Astrocyte of the spinal cord (primary cell): ENCODE results near the gene NDUFS4.
"Not testable (repeated sequence)": the region's sequence is repeated elsewhere in the genome, so short reads cannot be mapped to it uniquely, and the experiment has no call there.

ENCODE experiments used
- DNase-seq: peaks from one replicate; pipeline ENCODE4 v3.0.0; 2011; ENCODE audit warnings: low read depth, low spot score
- H3K4me3 ChIP-seq: 2 replicates; pipeline ENCODE4 v1.5.1; 2011; ENCODE audit warnings: low read depth, mild to moderate bottlenecking, low read length, moderate library complexity
- in situ Hi-C: cut with HindIII; loops from 2 replicates; pipeline ENCODE4 v1.10.0; 2017; ENCODE audit warnings: low sequenced_read_pairs
- TF ChIP-seq, protein P1 (sequence below): IDR thresholded peaks from 2 replicates; pipeline ENCODE4 v1.5.1; 2012; ENCODE audit warnings: low read depth, mild to moderate bottlenecking, low read length, inconsistent platforms

Gene NDUFS4

DNA sequence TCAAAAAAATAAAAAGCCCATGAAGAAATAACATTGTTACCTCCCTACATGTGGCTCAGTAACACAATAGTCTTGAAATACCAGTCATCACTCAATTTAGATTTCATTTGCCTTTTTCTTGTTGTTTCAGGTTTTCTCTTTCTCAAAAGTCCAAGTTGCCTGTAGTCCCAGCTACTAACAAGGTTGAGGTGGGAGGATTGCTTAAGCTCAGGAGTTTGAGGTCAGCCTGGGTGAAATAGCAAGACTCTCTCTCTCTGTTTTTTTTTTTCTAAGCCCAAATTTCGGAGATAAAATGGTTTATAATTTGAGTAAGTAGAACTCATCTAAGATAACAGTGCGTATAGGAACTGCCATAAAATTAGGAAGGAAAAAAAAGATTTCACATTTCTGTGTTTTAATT lies 17.5 kb upstream of the NDUFS4 start:
- in situ Hi-C loops, result no loop called here
- no peak for DNase-seq
- H3K4me3 ChIP-seq, result no peak overlapping the region
- TF ChIP-seq, protein P1, sequence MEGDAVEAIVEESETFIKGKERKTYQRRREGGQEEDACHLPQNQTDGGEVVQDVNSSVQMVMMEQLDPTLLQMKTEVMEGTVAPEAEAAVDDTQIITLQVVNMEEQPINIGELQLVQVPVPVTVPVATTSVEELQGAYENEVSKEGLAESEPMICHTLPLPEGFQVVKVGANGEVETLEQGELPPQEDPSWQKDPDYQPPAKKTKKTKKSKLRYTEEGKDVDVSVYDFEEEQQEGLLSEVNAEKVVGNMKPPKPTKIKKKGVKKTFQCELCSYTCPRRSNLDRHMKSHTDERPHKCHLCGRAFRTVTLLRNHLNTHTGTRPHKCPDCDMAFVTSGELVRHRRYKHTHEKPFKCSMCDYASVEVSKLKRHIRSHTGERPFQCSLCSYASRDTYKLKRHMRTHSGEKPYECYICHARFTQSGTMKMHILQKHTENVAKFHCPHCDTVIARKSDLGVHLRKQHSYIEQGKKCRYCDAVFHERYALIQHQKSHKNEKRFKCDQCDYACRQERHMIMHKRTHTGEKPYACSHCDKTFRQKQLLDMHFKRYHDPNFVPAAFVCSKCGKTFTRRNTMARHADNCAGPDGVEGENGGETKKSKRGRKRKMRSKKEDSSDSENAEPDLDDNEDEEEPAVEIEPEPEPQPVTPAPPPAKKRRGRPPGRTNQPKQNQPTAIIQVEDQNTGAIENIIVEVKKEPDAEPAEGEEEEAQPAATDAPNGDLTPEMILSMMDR, result no peak

DNA sequence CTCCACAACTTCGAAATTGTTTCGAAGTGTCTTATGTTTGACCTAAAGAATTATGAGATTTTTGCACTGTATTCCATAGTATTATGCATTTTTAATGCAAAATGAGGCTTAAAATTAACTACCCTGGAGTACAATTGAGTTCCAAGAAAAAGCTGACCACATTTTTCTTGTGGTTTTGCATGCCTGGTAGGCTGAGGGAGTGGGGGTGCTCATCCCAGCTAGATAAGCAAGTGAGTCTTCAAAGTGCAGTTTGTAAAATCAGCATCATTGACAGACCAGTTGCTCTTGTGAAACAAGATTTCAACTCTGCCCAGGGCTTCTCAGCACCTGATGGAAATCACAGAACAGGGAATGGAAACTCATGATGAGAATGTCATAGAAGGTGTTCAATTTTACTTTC lies 17.0 kb upstream of the NDUFS4 start:
- TF ChIP-seq, protein P1, result no peak
- DNase-seq, result peak; percentile 35
- in situ Hi-C loops, result no loop called here
- H3K4me3 ChIP-seq, result no peak overlapping the region

DNA sequence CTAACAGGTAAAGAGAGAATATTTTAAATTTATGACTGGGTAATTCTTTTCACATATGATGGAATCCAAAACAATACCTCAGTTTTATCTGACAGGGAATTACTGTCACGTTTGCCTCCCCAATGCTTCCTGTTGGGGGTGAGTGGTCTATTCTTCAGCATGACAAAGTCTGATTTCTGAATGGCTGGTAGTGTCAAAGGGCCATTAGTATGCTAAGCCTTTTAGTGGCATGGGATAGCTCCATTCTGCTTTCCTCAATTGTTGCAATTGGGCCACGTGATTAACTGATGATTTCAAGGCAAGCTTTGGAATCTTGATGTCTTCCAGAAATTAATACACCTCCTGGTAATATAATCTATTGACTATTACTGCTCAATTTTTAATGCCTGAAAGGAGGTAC lies 14.7 kb upstream of the NDUFS4 start:
- TF ChIP-seq, protein P1, result no peak
- in situ Hi-C loops, result no loop called here
- no peak overlapping the region for H3K4me3 ChIP-seq
- no peak for DNase-seq

DNA sequence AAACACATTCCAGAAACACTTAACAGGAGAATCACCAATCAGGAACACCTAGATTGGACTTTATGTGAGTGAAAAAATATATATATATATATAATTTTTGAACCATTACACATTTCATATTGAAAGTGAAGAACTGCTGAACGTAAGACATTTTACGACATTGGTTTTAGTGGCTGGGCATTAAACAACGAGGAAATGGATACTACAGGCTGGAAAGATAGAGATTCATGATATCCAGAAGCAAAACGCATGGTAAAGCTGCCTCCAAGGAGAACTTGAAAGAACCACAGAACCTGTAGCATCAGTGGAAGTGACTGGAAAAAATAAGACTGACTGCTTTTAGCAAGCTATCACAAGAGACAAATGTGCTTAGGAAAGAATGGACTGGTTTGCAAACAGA lies 13.2 kb upstream of the NDUFS4 start:
- DNase-seq, result no peak
- in situ Hi-C loops, result no loop called here
- TF ChIP-seq, protein P1, result no peak
- no peak overlapping the region for H3K4me3 ChIP-seq

DNA sequence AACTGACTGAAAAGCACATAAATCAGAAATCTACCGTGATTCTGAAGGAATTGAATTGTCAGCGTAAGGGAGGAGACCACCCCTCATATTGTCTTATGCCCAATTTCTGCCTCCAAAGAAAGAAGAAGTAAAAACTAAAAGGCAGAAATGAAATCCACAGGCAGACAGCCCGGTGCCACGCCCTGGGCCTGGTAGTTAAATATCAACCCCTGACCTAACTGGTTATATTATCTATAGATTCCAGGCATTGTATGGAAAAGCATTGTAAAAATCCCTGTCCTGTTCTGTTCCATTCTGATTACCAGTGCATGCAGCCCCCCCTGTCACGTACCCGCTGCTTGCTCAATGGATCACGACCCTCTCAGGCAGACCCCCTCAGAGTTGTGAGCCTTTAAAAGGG lies 11.9 kb upstream of the NDUFS4 start:
- H3K4me3 ChIP-seq, in situ Hi-C loops, DNase-seq: not testable (repeated sequence)

DNA sequence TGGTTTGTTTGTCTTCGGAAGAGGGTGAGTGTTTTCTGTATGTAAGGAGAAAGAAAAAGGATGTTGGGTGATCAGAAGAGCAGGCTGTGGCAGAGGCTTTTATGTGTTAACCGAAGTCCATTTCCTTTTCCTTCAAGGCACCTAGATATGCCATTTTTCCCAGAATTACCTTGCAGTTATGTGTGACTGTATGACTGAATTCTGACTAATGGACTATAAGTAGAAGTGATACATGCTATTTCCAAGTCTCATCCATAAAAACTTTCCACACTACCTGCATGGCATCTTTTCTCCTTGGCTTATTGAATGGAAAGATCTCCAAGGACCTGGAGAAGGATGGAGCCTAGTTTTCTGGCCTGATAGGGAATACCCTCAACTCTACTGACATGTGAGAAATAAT lies 10.6 kb upstream of the NDUFS4 start:
- TF ChIP-seq, protein P1, result no peak
- no peak for DNase-seq
- no peak overlapping the region for H3K4me3 ChIP-seq
- in situ Hi-C loops, result no loop called here

DNA sequence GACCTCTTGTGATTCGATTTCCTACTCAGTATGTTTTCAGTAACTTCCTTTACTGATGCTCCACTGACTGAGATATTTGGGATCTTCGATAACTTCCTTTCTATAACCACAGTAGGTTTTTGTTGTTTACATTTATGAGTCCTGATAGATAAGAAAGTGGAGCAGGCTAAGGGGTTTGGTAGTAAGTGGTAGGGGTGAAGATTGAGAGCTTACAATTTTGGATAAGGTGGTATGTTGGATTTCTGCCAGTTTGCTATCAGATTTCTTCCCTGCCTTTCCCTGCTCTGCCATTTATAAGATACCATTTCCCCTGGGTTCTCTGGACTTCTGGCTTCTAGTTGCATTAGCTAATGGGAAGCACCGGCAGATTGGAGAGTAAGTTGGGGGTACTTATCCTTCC lies 7.9 kb upstream of the NDUFS4 start:
- H3K4me3 ChIP-seq, result no peak overlapping the region
- TF ChIP-seq, protein P1, result no peak
- DNase-seq, result no peak
- in situ Hi-C loops, result no loop called here
